A549 (cell line): ENCODE measurements around the gene CFAP70. TPM values are rescaled to one million over a fixed set of nuclear protein-coding genes. Genes with fewer than 3 reads are reported as not detected.

Experiments
- ATAC-seq, 2 experiments: fragments of 200-7000 bp in 1 of 2; fragments of >200 bp in 1 of 2; cut with Nextera tagmentation in 1 of 2; cut with Tn5 transposase in 1 of 2; 3 replicates each; pipeline versions ENCODE4 v1.8.0 to v1.9.1; 2018 to 2020; ENCODE audit warnings: mild to moderate bottlenecking in 1 of 2, moderate library complexity in 1 of 2
- CTCF ChIA-PET: fragments of 300-600 bp; sonication (Branson Sonifier 250); formaldehyde crosslinking; extraction: SDS; loops from one replicate; lab custom pipeline; 2021; ENCODE audit warnings: antibody characterized with exemption, inconsistent platforms; lab: Yijun Ruan, JAX
- POLR2A ChIA-PET: fragments of 350-600 bp; formaldehyde crosslinking; extraction: SDS; loops from one replicate; lab custom pipeline; 2021; ENCODE audit warnings: antibody characterized with exemption, inconsistent platforms; lab: Yijun Ruan, JAX
- DNase-seq, 2 experiments: peaks; one replicate each; pipeline versions ENCODE4 v3.0.0 to v3.0.0-alpha.2; 2011 to 2016; ENCODE audit warnings: low read depth in 1 of 2, low spot score in 1 of 2
- FAIRE-seq: peaks from 2 replicates; lab custom pipeline; 2011; peaks lifted over from hg19 to GRCh38; lab: Jason Lieb, UNC
- H3K27ac ChIP-seq, 2 experiments: fragments of >200 bp; sonication (Bioruptor Twin); formaldehyde crosslinking; 3 replicates each; pipeline ENCODE4 v1.5.1; 2016 to 2017
- H3K4me1 ChIP-seq: fragments of >200 bp; sonication (Bioruptor Twin); formaldehyde crosslinking; 3 replicates; pipeline ENCODE4 v1.6.1; 2016
- H3K4me2 ChIP-seq: fragments of >200 bp; sonication (Bioruptor Twin); formaldehyde crosslinking; 3 replicates; pipeline ENCODE4 v1.6.1; 2016
- H3K4me3 ChIP-seq: fragments of >200 bp; sonication (Bioruptor Twin); formaldehyde crosslinking; 3 replicates; pipeline ENCODE4 v1.5.1; 2016
- H3K9me3 ChIP-seq: fragments of >200 bp; sonication (Bioruptor Twin); formaldehyde crosslinking; 3 replicates; pipeline ENCODE4 v1.6.1; 2016
- BHLHE40 ChIP-seq: IDR thresholded peaks from 2 replicates; pipeline ENCODE4 v1.6.1; 2012; ENCODE audit warnings: low read depth, low read length, inconsistent platforms
- CEBPB ChIP-seq, 2 experiments: fragments of >200 bp in 1 of 2; sonication (Bioruptor Twin) in 1 of 2; formaldehyde crosslinking in 1 of 2; IDR thresholded peaks; 2 replicates each; pipeline ENCODE4 v1.6.1; 2012 to 2016
- CHD2 ChIP-seq: fragments of 150-350 bp; IDR thresholded peaks from 2 replicates; pipeline ENCODE4 v1.6.1; 2014; ENCODE audit warnings: low read length; ENCODE audit not compliant: partially characterized antibody
- CHD4 ChIP-seq: fragments of 200-600 bp; sonication (generic); IDR thresholded peaks from 2 replicates; pipeline ENCODE4 v1.6.1; 2016; ENCODE audit warnings: antibody characterized with exemption, mild to moderate bottlenecking, borderline replicate concordance
- EHF ChIP-seq: fragments of 250-450 bp; sonication (Bioruptor Pico); IDR thresholded peaks from 2 replicates; pipeline ENCODE4 v1.5.0; 2020; ENCODE audit warnings: mild to moderate bottlenecking
- EHMT2 ChIP-seq: fragments of 200-600 bp; sonication (generic); IDR thresholded peaks from 2 replicates; pipeline ENCODE4 v1.6.1; 2016; ENCODE audit warnings: antibody characterized with exemption, low read depth, mild to moderate bottlenecking, moderate library complexity
- ESRRA ChIP-seq: fragments of 150-350 bp; IDR thresholded peaks from 2 replicates; pipeline ENCODE4 v1.6.1; 2014; ENCODE audit warnings: mild to moderate bottlenecking, low read length, borderline replicate concordance
- FOSL2 ChIP-seq, 2 experiments: fragments of 450-650 bp in 1 of 2; fragments of >200 bp in 1 of 2; sonication (Bioruptor Twin) in 1 of 2; formaldehyde crosslinking; IDR thresholded peaks; 2 replicates each; pipeline versions ENCODE4 v1.5.0 to v1.6.1; 2016 to 2020; ENCODE audit warnings: mild to moderate bottlenecking in 1 of 2, moderate library complexity in 1 of 2
- GATA3 ChIP-seq: IDR thresholded peaks from 2 replicates; pipeline ENCODE4 v1.6.1; 2012; ENCODE audit warnings: borderline replicate concordance
- HDAC2 ChIP-seq: fragments of 200-600 bp; sonication (generic); IDR thresholded peaks from 2 replicates; pipeline ENCODE4 v1.6.1; 2016
- HOXB13 ChIP-seq: fragments of 250-450 bp; sonication (Bioruptor Pico); IDR thresholded peaks from 2 replicates; pipeline ENCODE4 v1.5.0; 2020; ENCODE audit warnings: low read depth, mild to moderate bottlenecking, moderate library complexity
- JUN ChIP-seq, 2 experiments: fragments of >200 bp; sonication (Bioruptor Twin); formaldehyde crosslinking; IDR thresholded peaks; 2 replicates in 1 of 2; 3 replicates in 1 of 2; pipeline ENCODE4 v1.6.1; 2016 to 2017
- KDM1A ChIP-seq: fragments of 200-600 bp; sonication (generic); IDR thresholded peaks from 2 replicates; pipeline ENCODE4 v1.6.1; 2016; ENCODE audit warnings: low read depth, mild to moderate bottlenecking
- KDM5A ChIP-seq: fragments of 200-600 bp; sonication (generic); IDR thresholded peaks from 2 replicates; pipeline ENCODE4 v1.6.1; 2016; ENCODE audit warnings: antibody characterized with exemption, mild to moderate bottlenecking
- MAFK ChIP-seq: fragments of 450-650 bp; IDR thresholded peaks from 2 replicates; pipeline ENCODE4 v1.6.1; 2014; ENCODE audit not compliant: partially characterized antibody
- MYC ChIP-seq: IDR thresholded peaks from 2 replicates; pipeline ENCODE4 v1.6.1; 2012; ENCODE audit warnings: mild to moderate bottlenecking, inconsistent platforms, low read length, improper control_type of control experiment, borderline replicate concordance
- NFE2L2 ChIP-seq: fragments of 150-350 bp; conservative IDR thresholded peaks from 2 replicates; pipeline ENCODE4 v1.6.1; 2014; ENCODE audit warnings: low read length
- NPAS2 ChIP-seq: fragments of 250-450 bp; sonication (Bioruptor Pico); IDR thresholded peaks from 2 replicates; pipeline ENCODE4 v1.8.0; 2022; ENCODE audit warnings: mild to moderate bottlenecking, moderate library complexity, borderline replicate concordance
- PHF8 ChIP-seq: fragments of 200-600 bp; sonication (generic); IDR thresholded peaks from 2 replicates; pipeline ENCODE4 v1.6.1; 2016; ENCODE audit warnings: low read depth, mild to moderate bottlenecking, antibody characterized with exemption, moderate library complexity, borderline replicate concordance
- POLR2AphosphoS2 ChIP-seq: conservative IDR thresholded peaks from 2 replicates; pipeline ENCODE4 v1.6.1; 2012; ENCODE audit warnings: low read length, improper control_type of control experiment, inconsistent platforms
- RCOR1 ChIP-seq: fragments of 150-350 bp; IDR thresholded peaks from 2 replicates; pipeline ENCODE4 v1.6.1; 2014; ENCODE audit warnings: antibody characterized with exemption, low read length, low read depth
- SMC3 ChIP-seq: fragments of >200 bp; sonication (Bioruptor Twin); formaldehyde crosslinking; IDR thresholded peaks from 3 replicates; pipeline ENCODE4 v1.6.1; 2018; ENCODE audit warnings: inconsistent platforms
- SREBF2 ChIP-seq: fragments of 450-650 bp; IDR thresholded peaks from 2 replicates; pipeline ENCODE4 v1.6.1; 2014; ENCODE audit warnings: mild to moderate bottlenecking, moderate library complexity
- ZC3H11A ChIP-seq: fragments of 450-650 bp; IDR thresholded peaks from 2 replicates; pipeline ENCODE4 v1.6.1; 2014; ENCODE audit warnings: antibody characterized with exemption, mild to moderate bottlenecking
- ZFP36 ChIP-seq: fragments of 450-650 bp; IDR thresholded peaks from 2 replicates; pipeline ENCODE4 v1.6.1; 2014; ENCODE audit warnings: borderline replicate concordance; ENCODE audit not compliant: partially characterized antibody
- WGBS: methylation state at CpG from one replicate; pipeline ENCODE4 v1.1.6; 2017; ENCODE audit errors: missing lambda C conversion rate; 5-methylcytosine and 5-hydroxymethylcytosine counted together
- polyA plus RNA-seq, 4 experiments: library from polyadenylated mRNA; depleted of rRNA in 3 of 4; stranded (reverse); fragments of >200 nt; fragmentation: RNase III in 1 of 4; extraction: RNeasy Plus Mini Kit Qiagen cat#74134 plus additional on column Dnase treatment in 1 of 4; gene quantifications; 2 replicates in 3 of 4; 3 replicates in 1 of 4; pipeline ENCODE4 v1.2.3, GENCODE V29; 2011 to 2017
- TF ChIP-seq, protein P1 (sequence below): fragments of 150-350 bp; IDR thresholded peaks from 2 replicates; pipeline ENCODE4 v1.6.1; 2014; ENCODE audit warnings: low read depth, mild to moderate bottlenecking, low read length
- TF ChIP-seq, protein P2 (sequence below): fragments of 250-450 bp; sonication (Bioruptor Pico); IDR thresholded peaks from 2 replicates; pipeline ENCODE4 v1.5.0; 2020; ENCODE audit warnings: low read depth, mild to moderate bottlenecking, moderate library complexity
- TF ChIP-seq, protein P3 (sequence below): fragments of >200 bp; sonication (Bioruptor Twin); formaldehyde crosslinking; IDR thresholded peaks from 3 replicates; pipeline ENCODE4 v1.6.1; 2016

The CFAP70 gene
- polyA plus RNA-seq, 2 of the 4 experiments (the other 2 are of a cell fraction): 0.34 to 0.98 TPM

DNA sequence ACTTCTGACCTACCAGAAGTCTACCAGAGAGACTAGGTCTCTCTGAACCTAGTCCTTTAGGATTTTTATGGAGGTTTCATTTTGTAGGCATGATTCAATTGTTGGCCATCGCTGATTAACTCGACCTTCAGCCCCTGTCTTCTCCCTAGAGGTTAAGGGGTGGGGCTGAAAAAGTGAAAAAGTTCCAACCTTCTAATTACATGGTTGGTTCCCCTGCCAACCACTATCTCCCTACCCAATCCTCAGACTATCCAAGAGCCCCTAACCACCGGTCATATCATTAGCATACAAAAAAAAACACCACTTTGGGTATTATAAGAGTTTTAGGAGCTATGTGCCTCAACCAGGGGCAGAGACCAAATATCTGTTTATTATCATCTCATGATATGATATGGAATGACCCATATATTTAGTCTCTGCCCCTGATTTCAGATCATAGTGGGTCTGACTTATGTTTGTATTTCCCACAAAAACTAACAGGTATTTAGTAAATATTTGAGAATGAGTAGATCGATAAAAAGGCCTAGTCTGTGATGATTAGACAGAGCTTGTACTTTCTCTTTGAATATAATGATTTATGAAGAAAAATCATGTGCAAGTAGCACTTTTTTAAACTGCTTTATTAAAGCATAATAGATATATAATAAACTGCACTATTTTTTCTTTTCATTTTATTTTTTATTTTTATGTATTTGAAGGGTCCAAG is 147.4 kb downstream of the CFAP70 start:
- Histone ChIP-seq H3K9me3 (peaks cover 3% of the 10 kb centered on the region; the same call in 1 of the 3 replicates), H3K4me2 (no peak overlapping the region), H3K4me3 (no peak overlapping the region), H3K27ac (no peak overlapping the region), H3K4me1 (peaks cover 7% of the 10 kb centered on the region; the same call in 2 of the 3 replicates)
- ATAC-seq: no peak
- DNase-seq: no peak
- FAIRE-seq: no peak
- POLR2A ChIA-PET: no interaction called here
- WGBS: 77% methylated on average over 4 of the region's 4 CpGs
- CTCF ChIA-PET: no interaction called here
- TF ChIP-seq HDAC2: no peak
- TF ChIP-seq, all 56 proteins: peak for 0

DNA sequence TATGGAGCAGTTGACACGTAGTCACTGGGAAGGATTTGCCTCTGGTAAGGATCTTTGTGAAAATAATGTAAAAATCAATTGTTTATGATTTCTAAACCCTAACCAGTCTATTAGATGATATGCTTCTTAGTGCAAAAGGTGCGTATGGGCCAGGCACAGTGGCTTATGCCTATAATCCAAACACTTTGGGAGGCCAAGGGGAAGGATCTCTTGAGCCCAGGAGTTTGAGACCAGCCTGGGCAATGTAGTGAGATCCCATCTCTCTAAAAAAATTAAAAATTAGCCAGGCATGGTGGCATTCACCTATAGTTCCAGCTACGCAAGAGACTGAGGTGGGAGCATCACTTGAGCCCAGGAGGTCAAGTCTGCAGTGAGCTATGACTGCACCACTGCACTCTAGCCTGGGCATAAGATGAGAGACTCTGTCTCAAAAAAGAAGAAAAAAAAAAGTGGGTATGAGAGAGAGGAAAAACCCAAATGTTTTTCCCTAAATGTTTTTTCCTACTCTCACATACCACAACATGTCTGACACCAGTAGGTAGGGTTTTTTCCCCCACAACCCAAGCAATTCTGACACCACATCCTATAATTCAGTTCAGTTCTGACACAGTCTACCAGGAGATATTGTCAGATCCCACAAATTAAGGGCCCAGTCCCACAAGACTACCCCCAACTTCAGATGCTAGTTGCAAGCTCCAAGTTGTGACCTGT is 148.1 kb downstream of the CFAP70 start:
- POLR2A ChIA-PET: no interaction called here
- TF ChIP-seq, protein P1, sequence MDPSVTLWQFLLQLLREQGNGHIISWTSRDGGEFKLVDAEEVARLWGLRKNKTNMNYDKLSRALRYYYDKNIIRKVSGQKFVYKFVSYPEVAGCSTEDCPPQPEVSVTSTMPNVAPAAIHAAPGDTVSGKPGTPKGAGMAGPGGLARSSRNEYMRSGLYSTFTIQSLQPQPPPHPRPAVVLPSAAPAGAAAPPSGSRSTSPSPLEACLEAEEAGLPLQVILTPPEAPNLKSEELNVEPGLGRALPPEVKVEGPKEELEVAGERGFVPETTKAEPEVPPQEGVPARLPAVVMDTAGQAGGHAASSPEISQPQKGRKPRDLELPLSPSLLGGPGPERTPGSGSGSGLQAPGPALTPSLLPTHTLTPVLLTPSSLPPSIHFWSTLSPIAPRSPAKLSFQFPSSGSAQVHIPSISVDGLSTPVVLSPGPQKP: no peak
- no peak for TF ChIP-seq CHD4
- no peak for TF ChIP-seq ESRRA
- TF ChIP-seq NPAS2 (CRISPR knock-in tag): no peak
- no peak for TF ChIP-seq HOXB13
- no peak for TF ChIP-seq POLR2AphosphoS2
- TF ChIP-seq SMC3: no peak
- TF ChIP-seq ZFP36: no peak
- no peak for TF ChIP-seq CHD2
- TF ChIP-seq CEBPB (IDR thresholded peaks at IDR 0.05): no peak
- no peak for TF ChIP-seq BHLHE40
- no peak for TF ChIP-seq PHF8
- TF ChIP-seq RCOR1: no peak
- TF ChIP-seq EHF (CRISPR knock-in tag): no peak
- no peak for TF ChIP-seq GATA3
- TF ChIP-seq MYC: no peak
- no peak for TF ChIP-seq EHMT2
- TF ChIP-seq KDM1A: no peak
- no peak for TF ChIP-seq NFE2L2
- no peak for DNase-seq
- Histone ChIP-seq H3K4me3 (no peak overlapping the region), H3K27ac (no peak overlapping the region), H3K9me3 (peaks cover 8% of the 10 kb centered on the region; the same call in 1 of the 3 replicates), H3K4me2 (no peak overlapping the region), H3K4me1 (peaks cover 7% of the 10 kb centered on the region; the same call in 2 of the 3 replicates)
- WGBS: 79% methylated on average over 3 of the region's 3 CpGs
- FAIRE-seq: no peak
- no peak for ATAC-seq
- CTCF ChIA-PET: interaction anchor here (1.7 kb wide), 1 partner anchor 8 kb away, joined by 6 read pairs; no protein-coding TSS in a partner anchor

DNA sequence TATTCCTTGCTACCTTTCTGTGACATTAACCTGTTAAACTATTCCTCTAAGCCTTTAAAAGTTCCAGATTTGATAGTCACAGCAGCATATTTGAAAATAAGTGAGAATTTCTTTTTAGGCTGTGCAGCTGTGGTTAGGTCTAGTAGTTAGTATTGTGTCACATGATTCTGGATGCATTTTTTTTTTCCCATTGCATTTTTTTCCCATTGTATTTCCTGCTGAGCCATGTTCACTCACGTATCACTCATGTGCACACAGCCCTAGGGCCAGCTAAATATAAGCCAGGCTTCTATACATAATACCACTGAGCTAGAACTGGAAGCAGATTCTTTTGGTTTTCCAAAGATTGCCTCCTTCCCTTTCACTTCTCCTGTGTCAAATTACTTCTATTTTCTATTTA is 149.0 kb downstream of the CFAP70 start:
- POLR2A ChIA-PET: no interaction called here
- DNase-seq: no peak
- no peak for FAIRE-seq
- H3K4me1 ChIP-seq: peaks cover 7% of the 10 kb centered on the region; the same call in 2 of the 3 replicates
- H3K9me3 ChIP-seq: peaks cover 8% of the 10 kb centered on the region; the same call in 1 of the 3 replicates
- H3K4me3 ChIP-seq: no peak overlapping the region
- ATAC-seq: no peak
- no peak overlapping the region for H3K27ac ChIP-seq
- 44% methylated on average over 1 of the region's 1 CpG for WGBS
- CTCF ChIA-PET: interaction anchor here (0.6 to 1.7 kb wide), 2 partner anchors 9 to 16 kb away, joined by 4 to 6 read pairs; no protein-coding TSS in a partner anchor
- no peak overlapping the region for H3K4me2 ChIP-seq
- TF ChIP-seq, protein P2, sequence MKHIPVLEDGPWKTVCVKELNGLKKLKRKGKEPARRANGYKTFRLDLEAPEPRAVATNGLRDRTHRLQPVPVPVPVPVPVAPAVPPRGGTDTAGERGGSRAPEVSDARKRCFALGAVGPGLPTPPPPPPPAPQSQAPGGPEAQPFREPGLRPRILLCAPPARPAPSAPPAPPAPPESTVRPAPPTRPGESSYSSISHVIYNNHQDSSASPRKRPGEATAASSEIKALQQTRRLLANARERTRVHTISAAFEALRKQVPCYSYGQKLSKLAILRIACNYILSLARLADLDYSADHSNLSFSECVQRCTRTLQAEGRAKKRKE (CRISPR knock-in tag): no peak
- TF ChIP-seq SREBF2 (no peak), CEBPB (IDR thresholded peaks at IDR 0.05) (no peak), KDM5A (no peak), MAFK (no peak), ZC3H11A (no peak), FOSL2 (IDR thresholded peaks at IDR 0.05) (no peak), FOSL2 (CRISPR knock-in tag; IDR thresholded peaks at IDR 0.05) (no peak), CHD4 (no peak), JUN (IDR thresholded peaks at IDR 0.05) (no peak), RCOR1 (no peak)
- TF ChIP-seq, protein P3, sequence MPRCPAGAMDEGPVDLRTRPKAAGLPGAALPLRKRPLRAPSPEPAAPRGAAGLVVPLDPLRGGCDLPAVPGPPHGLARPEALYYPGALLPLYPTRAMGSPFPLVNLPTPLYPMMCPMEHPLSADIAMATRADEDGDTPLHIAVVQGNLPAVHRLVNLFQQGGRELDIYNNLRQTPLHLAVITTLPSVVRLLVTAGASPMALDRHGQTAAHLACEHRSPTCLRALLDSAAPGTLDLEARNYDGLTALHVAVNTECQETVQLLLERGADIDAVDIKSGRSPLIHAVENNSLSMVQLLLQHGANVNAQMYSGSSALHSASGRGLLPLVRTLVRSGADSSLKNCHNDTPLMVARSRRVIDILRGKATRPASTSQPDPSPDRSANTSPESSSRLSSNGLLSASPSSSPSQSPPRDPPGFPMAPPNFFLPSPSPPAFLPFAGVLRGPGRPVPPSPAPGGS: no peak
